Activated T-helper 2 cell treated with anti-CD3 and anti-CD28 coated beads, Interferon-gamma antibody, Interleukin-2, Interleukin-4, amounts not matched to agents 10 μg/mL and 5 μg/mL and 100 μg/mL, durations not matched to agents 14 hours and 24 hours and 36 hours (primary cell): ENCODE data around the gene SLCO3A1. TPM values are rescaled to one million over a fixed set of nuclear protein-coding genes. Genes with fewer than 3 reads are reported as not detected.

Source experiments
- DNase-seq: peaks from one replicate; pipeline ENCODE4 v3.0.0; 2021; ENCODE audit warnings: low spot score
- H3K27ac Mint-ChIP-seq: one replicate; pipeline ENCODE4 v1.8.0; 2021; ENCODE audit warnings: mixed read lengths
- H3K27me3 Mint-ChIP-seq: one replicate; pipeline ENCODE4 v1.8.0; 2021; ENCODE audit warnings: low read depth, mixed read lengths
- H3K36me3 Mint-ChIP-seq: one replicate; pipeline ENCODE4 v1.8.0; 2021; ENCODE audit warnings: low read depth, mixed read lengths
- H3K4me1 Mint-ChIP-seq: one replicate; pipeline ENCODE4 v1.8.0; 2021; ENCODE audit warnings: low read depth, mixed read lengths
- H3K4me3 Mint-ChIP-seq: one replicate; pipeline ENCODE4 v1.8.0; 2021; ENCODE audit warnings: low read depth, mild to moderate bottlenecking, moderate library complexity, mixed read lengths
- H3K9me3 Mint-ChIP-seq: one replicate; pipeline ENCODE4 v1.8.0; 2021; ENCODE audit warnings: mixed read lengths
- intact Hi-C: fragments of 100-400 bp; cut with micrococcal nuclease; formaldehyde crosslinking; loops from one replicate; pipeline ENCODE4 v1.15.1; 2023
- total RNA-seq: library from RNA; stranded (reverse); gene quantifications from 2 replicates; pipeline ENCODE4 v1.2.3, GENCODE V29; 2022

SLCO3A1 gene
- total RNA-seq, 1 donor from 2014 or later: 26.3 TPM

GRCh38 chr15:91849749-91850161 lies 3.8 kb upstream of the SLCO3A1 start:
- intact Hi-C loops: loop anchor here (1.0 to 5.0 kb wide), 2 partner anchors 228 to 542 kb away; no protein-coding TSS in a partner anchor
- H3K4me1 Mint-ChIP-seq: peaks cover 21% of the 10 kb centered on the region
- peaks cover 4% of the 10 kb centered on the region for H3K9me3 Mint-ChIP-seq
- peaks cover 3% of the 10 kb centered on the region for H3K36me3 Mint-ChIP-seq
- no peak overlapping the region for H3K27ac Mint-ChIP-seq
- peak overlapping the region; percentile 37 for H3K4me3 Mint-ChIP-seq
- no peak for DNase-seq
- peaks cover 10% of the 10 kb centered on the region for H3K27me3 Mint-ChIP-seq

- Mint-ChIP-seq H3K27me3 (peaks cover 6% of the 10 kb centered on the region), H3K4me3 (peak overlapping the region; percentile 84), H3K9me3 (peaks cover 4% of the 10 kb centered on the region), H3K36me3 (peaks cover 4% of the 10 kb centered on the region), H3K4me1 (peaks cover 52% of the 10 kb centered on the region), H3K27ac (peak overlapping the region; percentile 89)
- peak; percentile 73 for DNase-seq
- intact Hi-C loops: loop anchor here (2.0 to 5.0 kb wide), 3 partner anchors 146 to 546 kb away; no protein-coding TSS in a partner anchor
These were observed 582 bp upstream of the SLCO3A1 start for GRCh38 chr15:91852741-91853510.

DNA sequence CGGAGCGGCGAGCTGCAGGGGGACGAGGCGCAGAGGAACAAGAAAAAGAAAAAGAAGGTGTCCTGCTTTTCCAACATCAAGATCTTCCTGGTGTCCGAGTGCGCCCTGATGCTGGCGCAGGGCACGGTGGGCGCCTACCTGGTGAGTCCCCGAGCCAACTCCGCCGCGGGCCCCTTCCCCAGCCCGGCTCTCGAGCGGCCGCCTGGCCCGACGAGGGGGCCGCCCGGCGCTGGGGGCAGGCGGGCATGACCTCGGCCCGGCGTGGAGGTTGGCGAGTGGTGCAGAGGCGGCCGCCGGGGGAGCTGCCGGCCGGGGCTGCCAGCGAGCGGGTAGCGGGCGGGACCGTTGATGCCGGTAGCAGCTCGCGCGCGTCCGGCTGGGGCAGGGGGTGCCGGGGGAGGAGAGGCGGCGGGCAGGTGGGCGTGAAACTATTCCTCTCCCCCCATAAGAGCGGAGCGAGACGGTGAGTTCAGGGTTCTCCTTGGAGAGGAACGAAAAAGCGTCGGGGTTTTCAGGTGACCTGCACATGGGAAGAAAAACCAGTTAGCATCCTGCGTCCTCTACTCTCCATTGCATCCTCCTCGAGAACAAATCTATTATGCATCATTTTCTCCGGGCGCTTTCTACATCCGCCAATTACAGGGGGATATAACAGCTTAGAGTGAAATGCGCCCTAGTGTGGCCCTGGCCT lies 585 bp downstream of the SLCO3A1 start:
- Mint-ChIP-seq H3K27ac (peak overlapping the region; percentile 77), H3K36me3 (peaks cover 13% of the 10 kb centered on the region), H3K9me3 (peaks cover 4% of the 10 kb centered on the region), H3K4me3 (peak overlapping the region; percentile 84), H3K4me1 (peaks cover 64% of the 10 kb centered on the region), H3K27me3 (peaks cover 4% of the 10 kb centered on the region)
- intact Hi-C loops: loop anchor here (2.0 to 5.0 kb wide), 3 partner anchors 147 to 547 kb away; no protein-coding TSS in a partner anchor
- DNase-seq: peak; percentile 44

DNA sequence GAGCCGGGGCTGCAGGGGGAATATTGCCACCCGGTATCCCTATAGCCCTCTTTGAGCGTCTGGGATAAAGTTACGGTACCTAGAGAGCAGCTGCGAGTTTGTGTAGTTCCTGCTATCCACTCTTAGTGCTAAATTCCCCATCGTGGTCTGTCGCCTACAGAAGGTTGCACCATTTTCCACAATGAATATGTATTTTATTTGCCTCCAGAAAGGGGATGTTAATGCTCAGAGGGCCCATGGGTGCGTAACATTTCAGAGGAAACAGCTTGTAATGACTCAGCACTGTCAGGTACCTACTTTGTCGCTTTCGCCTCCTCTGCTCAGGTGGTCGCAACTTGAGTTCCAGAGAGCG lies 1.1 kb downstream of the SLCO3A1 start:
- Mint-ChIP-seq H3K4me3 (peak overlapping the region; percentile 84), H3K36me3 (peaks cover 16% of the 10 kb centered on the region), H3K27ac (peak overlapping the region; percentile 77), H3K27me3 (peaks cover under 1% of the 10 kb centered on the region), H3K4me1 (peaks cover 64% of the 10 kb centered on the region), H3K9me3 (peaks cover 4% of the 10 kb centered on the region)
- intact Hi-C loops: loop anchor here (5.0 kb wide), 1 partner anchor 547 kb away; no protein-coding TSS in a partner anchor
- no peak for DNase-seq

DNA sequence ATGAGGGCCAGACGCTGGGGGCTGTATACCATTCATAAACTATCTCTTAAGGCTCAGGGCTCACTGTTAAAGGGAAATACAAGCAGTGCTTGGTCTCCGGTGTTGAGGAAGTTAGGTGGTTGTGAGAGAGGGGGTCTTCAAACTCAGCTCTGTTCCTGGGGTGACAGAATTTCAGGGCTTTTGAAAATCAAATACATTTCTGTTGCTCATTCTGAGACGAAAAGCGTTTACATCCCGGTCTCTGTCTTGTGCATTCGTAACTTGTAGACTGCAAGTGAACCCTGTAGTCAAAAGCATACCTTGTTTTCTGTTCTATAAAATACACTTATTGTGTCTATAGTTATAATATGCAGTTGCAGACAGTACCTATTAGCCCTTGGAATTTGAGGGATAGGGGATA lies 1.7 kb downstream of the SLCO3A1 start:
- Mint-ChIP-seq H3K9me3 (no peaks in the 10 kb centered on the region), H3K4me1 (peaks cover 66% of the 10 kb centered on the region), H3K4me3 (peak overlapping the region; percentile 84), H3K27ac (peak overlapping the region; percentile 26), H3K36me3 (peaks cover 13% of the 10 kb centered on the region), H3K27me3 (no peaks in the 10 kb centered on the region)
- intact Hi-C loops: loop anchor here (5.0 kb wide), 3 partner anchors 53 to 157 kb away; no protein-coding TSS in a partner anchor
- DNase-seq: no peak

- intact Hi-C loops: loop anchor here (5.0 kb wide), 3 partner anchors 54 to 156 kb away; no protein-coding TSS in a partner anchor
- no peak for DNase-seq
- Mint-ChIP-seq H3K27ac (peak overlapping the region; percentile 86), H3K36me3 (peaks cover 19% of the 10 kb centered on the region), H3K9me3 (no peaks in the 10 kb centered on the region), H3K4me3 (peak overlapping the region; percentile 46), H3K4me1 (peaks cover 72% of the 10 kb centered on the region), H3K27me3 (no peaks in the 10 kb centered on the region)
These were observed 2.4 kb downstream of the SLCO3A1 start for GRCh38 chr15:91855684-91856489.

GRCh38 chr15:91857224-91857585 lies 3.7 kb downstream of the SLCO3A1 start:
- Mint-ChIP-seq H3K27me3 (no peaks in the 10 kb centered on the region), H3K4me1 (peaks cover 72% of the 10 kb centered on the region), H3K36me3 (peaks cover 21% of the 10 kb centered on the region), H3K4me3 (peak overlapping the region; percentile 46), H3K27ac (peak overlapping the region; percentile 86), H3K9me3 (no peaks in the 10 kb centered on the region)
- intact Hi-C loops: loop anchor here (5.0 kb wide), 3 partner anchors 55 to 155 kb away; no protein-coding TSS in a partner anchor
- DNase-seq: no peak

DNA sequence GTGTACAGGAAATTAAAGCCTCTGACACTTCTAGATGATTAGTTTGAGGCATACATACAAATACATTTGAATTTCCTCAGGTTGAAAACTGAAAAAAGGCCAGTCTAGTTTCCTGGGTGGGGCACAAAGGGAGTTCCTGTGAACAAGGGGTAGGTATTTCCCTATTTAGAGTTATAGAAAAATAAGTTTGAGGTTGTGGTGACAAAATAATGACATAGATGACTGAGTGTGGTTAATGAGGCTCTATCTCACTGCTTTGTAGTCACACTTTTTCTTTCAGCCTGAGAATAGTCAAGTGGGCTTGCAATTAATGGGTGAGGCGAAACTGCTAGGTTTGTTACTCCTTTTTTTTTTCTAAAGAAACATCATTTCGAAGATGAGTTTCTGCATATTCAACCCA lies 4.3 kb downstream of the SLCO3A1 start:
- H3K27ac Mint-ChIP-seq: peak overlapping the region; percentile 86
- H3K4me1 Mint-ChIP-seq: peaks cover 73% of the 10 kb centered on the region
- H3K36me3 Mint-ChIP-seq: peaks cover 21% of the 10 kb centered on the region
- intact Hi-C loops: loop anchor here (5.0 kb wide), 3 partner anchors 55 to 155 kb away; no protein-coding TSS in a partner anchor
- H3K27me3 Mint-ChIP-seq: no peaks in the 10 kb centered on the region
- H3K9me3 Mint-ChIP-seq: no peaks in the 10 kb centered on the region
- H3K4me3 Mint-ChIP-seq: peak overlapping the region; percentile 46
- peak; percentile 42 for DNase-seq

GRCh38 chr15:91860498-91860897 lies 7.0 kb downstream of the SLCO3A1 start:
- peaks cover 2% of the 10 kb centered on the region for H3K27me3 Mint-ChIP-seq
- peaks cover 84% of the 10 kb centered on the region for H3K4me1 Mint-ChIP-seq
- no peak overlapping the region for H3K27ac Mint-ChIP-seq
- no peak for DNase-seq
- intact Hi-C loops: no loop called here
- H3K36me3 Mint-ChIP-seq: peaks cover 21% of the 10 kb centered on the region
- H3K4me3 Mint-ChIP-seq: no peak overlapping the region
- H3K9me3 Mint-ChIP-seq: no peaks in the 10 kb centered on the region

GRCh38 chr15:91861223-91861622 lies 7.7 kb downstream of the SLCO3A1 start:
- Mint-ChIP-seq H3K36me3 (peaks cover 21% of the 10 kb centered on the region), H3K27ac (no peak overlapping the region), H3K4me3 (no peak overlapping the region), H3K9me3 (no peaks in the 10 kb centered on the region), H3K27me3 (peaks cover 2% of the 10 kb centered on the region), H3K4me1 (peaks cover 85% of the 10 kb centered on the region)
- DNase-seq: no peak
- intact Hi-C loops: no loop called here

DNA sequence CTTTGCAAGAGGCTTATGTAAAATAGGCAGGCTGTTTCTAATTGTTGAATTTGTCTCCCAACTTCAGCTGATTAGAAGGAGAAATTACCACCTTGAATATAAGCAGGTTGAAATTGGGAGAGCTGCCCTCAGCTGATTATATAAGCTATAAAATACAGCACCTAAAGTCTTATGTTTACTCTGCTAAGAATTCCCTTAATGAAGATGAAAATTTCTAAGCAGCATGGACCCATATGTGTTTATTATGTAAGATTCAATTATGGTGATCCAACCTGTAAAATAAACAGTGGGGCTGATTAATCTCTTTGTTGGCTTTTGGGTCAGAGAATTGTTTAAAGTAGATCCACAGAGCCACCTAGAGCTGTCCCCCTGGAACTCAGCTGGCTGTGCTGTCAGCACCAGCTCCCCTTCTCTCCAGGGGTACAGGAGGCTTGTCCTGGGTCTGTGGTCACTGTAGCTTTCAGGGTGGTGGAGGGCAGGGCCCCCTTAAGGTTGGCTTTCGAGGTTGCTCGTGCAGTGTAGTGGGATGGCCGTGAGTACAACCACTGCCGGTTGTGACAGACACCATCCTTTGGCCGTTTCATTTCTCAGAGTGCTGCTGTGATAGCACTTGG lies 9.5 kb downstream of the SLCO3A1 start:
- H3K4me3 Mint-ChIP-seq: no peak overlapping the region
- H3K4me1 Mint-ChIP-seq: peaks cover 83% of the 10 kb centered on the region
- peaks cover 2% of the 10 kb centered on the region for H3K27me3 Mint-ChIP-seq
- peaks cover 19% of the 10 kb centered on the region for H3K36me3 Mint-ChIP-seq
- DNase-seq: no peak
- H3K27ac Mint-ChIP-seq: no peak overlapping the region
- H3K9me3 Mint-ChIP-seq: no peaks in the 10 kb centered on the region
- intact Hi-C loops: no loop called here
